Colonic mucosa (tissue), 4 donors: Measurements from ENCODE around the gene AGGF1. TPM values are rescaled to one million over a fixed set of nuclear protein-coding genes. Genes with fewer than 3 reads are reported as not detected.

Source experiments
- DNase-seq: peaks from one replicate; pipeline ENCODE4 v3.0.0-alpha.2; 2020
- H3K27ac ChIP-seq: fragments of 200-600 bp; one replicate; pipeline ENCODE4 v1.8.0; 2021
- H3K27me3 ChIP-seq: fragments of 200-600 bp; one replicate; pipeline ENCODE4 v1.8.0; 2021
- H3K36me3 ChIP-seq: fragments of 200-600 bp; one replicate; pipeline ENCODE4 v1.8.0; 2021
- H3K4me1 ChIP-seq: fragments of 200-600 bp; one replicate; pipeline ENCODE4 v1.8.0; 2021; ENCODE audit warnings: mild to moderate bottlenecking
- H3K4me3 ChIP-seq: fragments of 200-600 bp; one replicate; pipeline ENCODE4 v1.8.0; 2021
- H3K9ac ChIP-seq, 2 donors: one replicate each; pipeline ENCODE4 v1.7.0; 2013; ENCODE audit warnings: control low read depth in 2 of 2, low read depth in 2 of 2, low read length in 2 of 2
- H3K9me3 ChIP-seq: fragments of 200-600 bp; one replicate; pipeline ENCODE4 v1.8.0; 2021
- CTCF ChIP-seq: fragments of 200-600 bp; IDR thresholded peaks from one replicate; pipeline ENCODE4 v1.8.0; 2022; ENCODE audit warnings: antibody characterized with exemption, mild to moderate bottlenecking
- intact Hi-C: fragments of 100-400 bp; cut with DNase I; formaldehyde crosslinking; loops from one replicate; pipeline ENCODE4 v1.14.1; 2022
- total RNA-seq, 2 donors: library from RNA; stranded (reverse); fragmentation: NEBNext Ultra II Directional in 1 of 2; extraction: Animal tissue kit (Norgen Biotek cat#: 25700) in 1 of 2; gene quantifications; one replicate each; pipeline ENCODE4 v1.2.1, GENCODE V29; 2021
- donor health status: healthy.
- donor health status: DM: no; HTN: no; CAD: no.
- donor health status: DM: no; HTN: no; CAD: no.

AGGF1 gene
- total RNA-seq, 2 donors from 2014 or later = 16.9 to 24.6 TPM

GRCh38 chr5:77015938-77016569 lies 14.2 kb upstream of the AGGF1 start:
- Histone ChIP-seq H3K36me3 (no peaks in the 10 kb centered on the region), H3K4me1 (no peaks in the 10 kb centered on the region), H3K9ac (no peak overlapping the region), H3K27ac (no peak overlapping the region), H3K27me3 (no peaks in the 10 kb centered on the region), H3K9me3 (no peaks in the 10 kb centered on the region), H3K4me3 (no peak overlapping the region)
- DNase-seq = no peak
- no peak for TF ChIP-seq CTCF
- intact Hi-C loops = loop anchor here (5.0 kb wide), 1 partner anchor 149 kb away; no protein-coding TSS in a partner anchor

- TF ChIP-seq CTCF = no peak
- no peak for DNase-seq
- no peak overlapping the region for H3K9ac ChIP-seq
- H3K27ac ChIP-seq = no peak overlapping the region
- H3K4me3 ChIP-seq = no peak overlapping the region
- H3K27me3 ChIP-seq = no peaks in the 10 kb centered on the region
- no peaks in the 10 kb centered on the region for H3K36me3 ChIP-seq
- no peaks in the 10 kb centered on the region for H3K9me3 ChIP-seq
- intact Hi-C loops = loop anchor here (5.0 kb wide), 1 partner anchor 150 kb away; no protein-coding TSS in a partner anchor
- H3K4me1 ChIP-seq = no peaks in the 10 kb centered on the region
Measured at GRCh38 chr5:77016962-77017361, 13.2 kb upstream of the AGGF1 start.

- H3K4me3 ChIP-seq = no peak overlapping the region
- no peaks in the 10 kb centered on the region for H3K27me3 ChIP-seq
- intact Hi-C loops = loop anchor here (5.0 kb wide), 1 partner anchor 150 kb away; no protein-coding TSS in a partner anchor
- H3K9ac ChIP-seq = no peak overlapping the region
- H3K36me3 ChIP-seq = no peaks in the 10 kb centered on the region
- no peaks in the 10 kb centered on the region for H3K4me1 ChIP-seq
- H3K9me3 ChIP-seq = no peaks in the 10 kb centered on the region
- DNase-seq = no peak
- no peak for TF ChIP-seq CTCF
- H3K27ac ChIP-seq = no peak overlapping the region
Measured at GRCh38 chr5:77017668-77018067, 12.5 kb upstream of the AGGF1 start.

- no peaks in the 10 kb centered on the region for H3K27me3 ChIP-seq
- intact Hi-C loops = no loop called here
- no peak for TF ChIP-seq CTCF
- no peaks in the 10 kb centered on the region for H3K9me3 ChIP-seq
- no peak overlapping the region for H3K27ac ChIP-seq
- H3K4me3 ChIP-seq = no peak overlapping the region
- no peak overlapping the region for H3K9ac ChIP-seq
- no peak for DNase-seq
- H3K4me1 ChIP-seq = no peaks in the 10 kb centered on the region
- no peaks in the 10 kb centered on the region for H3K36me3 ChIP-seq
Measured at GRCh38 chr5:77022511-77023417, 7.4 kb upstream of the AGGF1 start.

- H3K27ac ChIP-seq = no peak overlapping the region
- H3K9me3 ChIP-seq = no peaks in the 10 kb centered on the region
- TF ChIP-seq CTCF = no peak
- H3K36me3 ChIP-seq = no peaks in the 10 kb centered on the region
- no peak overlapping the region for H3K4me3 ChIP-seq
- H3K9ac ChIP-seq = no peak overlapping the region
- H3K27me3 ChIP-seq = no peaks in the 10 kb centered on the region
- no peaks in the 10 kb centered on the region for H3K4me1 ChIP-seq
- intact Hi-C loops = no loop called here
- DNase-seq = no peak
Measured at GRCh38 chr5:77024490-77024889, 5.7 kb upstream of the AGGF1 start.
